Amygdala (tissue), 56 donors: ENCODE measurements around the gene LSM2.

Experiments used
- DNase-seq, 56 donors: peaks; one replicate each; lab custom pipeline; 2025; lab: John Stamatoyannopoulos, UW

LSM2 gene

GRCh38 chr6:31778999-31779885 is 27.5 kb downstream of the LSM2 start:
- DNase-seq = no peak

DNA sequence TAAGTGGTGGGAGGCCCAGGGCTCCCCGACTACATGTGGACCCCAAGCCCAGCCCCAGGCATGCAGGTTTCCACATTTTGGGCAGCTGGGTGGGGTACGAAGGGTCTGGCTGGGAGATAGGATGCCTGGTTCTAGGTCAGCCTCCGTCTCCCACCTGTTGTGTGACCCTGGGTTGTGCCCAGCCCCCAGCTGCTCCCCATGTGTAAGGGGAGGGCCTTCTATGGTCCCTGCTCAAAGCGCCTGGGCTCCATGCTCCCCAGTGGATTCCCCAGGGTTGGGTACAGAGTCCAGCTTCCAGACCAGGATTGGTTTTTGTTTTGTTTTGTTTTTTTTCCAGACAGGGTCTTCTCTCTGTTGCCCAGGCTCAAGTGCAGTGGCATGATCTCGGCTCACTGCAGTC is 28.6 kb downstream of the LSM2 start:
- no peak for DNase-seq

DNA sequence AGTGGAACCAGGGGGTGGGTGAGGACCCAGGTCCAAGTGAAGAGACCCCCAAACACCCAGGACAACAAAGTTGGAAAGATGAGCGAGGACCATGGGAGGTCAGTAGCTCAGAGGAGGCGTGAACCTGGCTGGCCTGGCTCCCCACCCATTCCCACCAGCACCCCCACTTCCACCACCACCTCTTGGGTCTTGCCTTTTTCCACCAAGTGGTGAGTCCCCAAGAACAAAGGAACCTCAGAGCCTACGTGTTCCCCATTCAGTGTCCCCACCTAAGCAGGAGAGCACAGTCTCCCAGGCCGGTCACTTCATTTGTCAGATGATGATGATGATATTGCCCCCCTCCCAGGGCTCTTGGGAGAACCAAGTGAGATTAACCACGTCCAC is 29.1 kb downstream of the LSM2 start:
- DNase-seq = no peak

DNA sequence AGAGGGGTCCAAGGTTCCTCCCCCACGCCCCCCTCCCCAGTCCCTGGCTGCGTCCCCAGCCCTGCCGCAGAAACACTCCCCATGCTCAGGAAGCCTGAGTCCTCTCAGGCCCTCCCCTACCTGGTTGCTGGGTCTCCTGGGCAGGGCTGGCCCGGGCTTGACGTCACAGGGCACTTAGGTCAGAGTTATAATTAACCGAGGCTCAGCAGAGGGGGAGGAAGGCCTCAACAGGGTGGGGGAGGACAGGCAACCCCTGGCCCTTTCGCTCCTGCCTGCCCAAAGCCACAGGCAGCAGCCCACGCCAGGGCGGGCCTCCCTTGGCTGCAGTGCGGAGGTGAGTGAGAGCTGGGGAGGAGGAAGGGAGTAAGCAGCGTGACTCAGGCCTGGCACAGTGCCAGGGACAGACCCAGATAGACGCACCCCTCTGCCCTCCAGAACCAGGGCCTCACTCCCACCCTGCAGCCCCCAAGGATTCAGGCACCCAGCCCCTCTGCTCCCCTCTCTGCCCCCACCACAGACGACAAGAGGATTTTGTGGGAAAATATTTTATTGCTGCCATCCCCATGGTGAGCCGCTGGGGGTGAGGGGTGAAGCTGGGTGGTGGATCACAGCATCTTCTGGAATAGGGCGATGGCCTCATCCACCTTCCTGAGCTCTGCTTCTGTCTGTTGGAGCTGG is 29.6 kb downstream of the LSM2 start, which contains the start of gene VWA7:
VWA7 (minus strand) TSS at position 340 of the 678 bp plus-strand sequence. CDS start 549 bp downstream, outside the sequence.
- peak in 15 of 56 donors; percentile 3 to 94 (median 33) for DNase-seq

DNA sequence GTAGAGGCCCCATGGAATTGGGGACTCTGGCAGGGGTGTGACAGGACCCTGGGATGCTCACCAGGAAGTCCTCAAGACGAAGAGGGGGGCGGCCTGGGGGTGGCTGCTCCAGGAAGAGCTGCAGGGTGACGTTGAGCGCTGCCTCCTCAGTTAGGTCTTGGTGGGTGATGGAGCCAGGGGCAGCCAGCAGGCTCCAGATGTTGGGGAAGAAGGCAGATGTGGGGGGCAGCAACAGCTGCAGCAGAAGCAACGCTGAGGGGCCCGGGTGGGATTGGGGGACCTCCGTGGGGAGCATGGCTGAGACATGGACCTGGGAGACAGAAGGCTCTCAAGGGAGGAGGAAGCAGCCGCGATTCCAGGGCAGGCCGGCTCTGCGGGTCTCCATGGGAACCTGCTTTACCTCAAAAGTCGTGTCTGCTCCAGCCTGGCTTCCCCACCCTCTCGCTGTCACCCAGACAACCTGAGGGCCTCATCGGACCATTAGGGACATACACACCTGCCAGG is 30.2 kb downstream of the LSM2 start:
- DNase-seq = peak in 5 of 56 donors; percentile 20 to 71 (median 23)

- no peak for DNase-seq
Observed at GRCh38 chr6:31775633-31776484, 30.9 kb downstream of the LSM2 start.

DNA sequence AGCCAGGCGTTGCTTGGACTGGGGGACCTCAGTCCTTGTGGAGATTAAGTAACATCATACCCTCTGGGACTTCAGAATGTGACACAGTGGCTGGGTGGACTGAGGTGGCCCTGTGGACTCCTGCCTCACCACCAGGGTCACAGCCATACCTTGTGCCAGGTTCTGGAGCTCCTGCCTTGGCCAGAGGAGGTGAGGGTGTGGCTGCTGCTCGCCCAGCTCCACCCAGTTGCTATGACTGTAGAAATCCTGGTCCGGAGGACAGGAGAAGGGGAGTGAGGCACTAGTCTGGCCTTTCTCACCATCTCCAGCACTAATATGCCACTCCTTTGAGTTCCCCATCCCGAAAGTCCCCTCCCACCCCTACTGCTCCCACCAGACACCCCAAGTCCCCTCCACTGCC is 31.6 kb downstream of the LSM2 start:
- DNase-seq = no peak

DNA sequence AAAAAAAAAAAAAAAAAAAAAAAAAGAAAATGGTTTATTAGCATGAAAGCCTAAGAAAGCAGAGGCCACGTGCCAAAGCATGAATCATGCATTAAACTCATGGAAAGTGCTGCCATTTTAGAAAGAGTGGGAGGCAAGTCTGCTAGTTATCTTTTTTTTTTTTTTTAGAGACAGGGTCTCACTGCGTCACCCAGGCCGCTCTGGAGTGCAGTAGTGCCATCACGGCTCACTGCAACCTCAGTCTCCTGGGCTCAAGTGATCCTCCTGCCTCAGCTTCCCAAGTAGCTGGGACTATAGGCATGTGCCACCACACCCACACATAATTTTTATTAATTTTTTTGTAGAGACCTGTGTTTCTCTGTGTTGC is 34.8 kb downstream of the LSM2 start:
- DNase-seq = no peak

DNA sequence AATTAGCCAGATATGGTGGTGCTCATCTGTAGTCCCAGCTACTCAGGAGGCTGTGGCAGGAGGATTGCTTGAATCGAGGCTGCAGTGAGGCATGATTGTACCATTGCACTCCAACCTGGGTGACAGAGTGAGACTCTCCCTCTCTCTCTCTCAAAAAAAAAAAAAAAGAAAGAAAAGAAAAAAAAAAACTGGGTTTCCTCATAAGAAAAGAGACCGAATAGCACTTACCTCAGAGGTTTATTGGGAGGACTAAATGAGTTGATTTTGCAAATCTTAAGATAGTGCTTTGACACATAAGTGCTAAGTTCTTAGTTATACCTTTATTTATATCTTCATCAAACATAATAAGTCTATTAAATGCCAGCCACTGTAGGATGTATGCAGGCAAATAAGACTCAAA is 35.9 kb downstream of the LSM2 start:
- no peak for DNase-seq

- DNase-seq = peak in 5 of 56 donors; percentile 13 to 27 (median 23)
Observed at GRCh38 chr6:31769684-31770371, 36.9 kb downstream of the LSM2 start.

DNA sequence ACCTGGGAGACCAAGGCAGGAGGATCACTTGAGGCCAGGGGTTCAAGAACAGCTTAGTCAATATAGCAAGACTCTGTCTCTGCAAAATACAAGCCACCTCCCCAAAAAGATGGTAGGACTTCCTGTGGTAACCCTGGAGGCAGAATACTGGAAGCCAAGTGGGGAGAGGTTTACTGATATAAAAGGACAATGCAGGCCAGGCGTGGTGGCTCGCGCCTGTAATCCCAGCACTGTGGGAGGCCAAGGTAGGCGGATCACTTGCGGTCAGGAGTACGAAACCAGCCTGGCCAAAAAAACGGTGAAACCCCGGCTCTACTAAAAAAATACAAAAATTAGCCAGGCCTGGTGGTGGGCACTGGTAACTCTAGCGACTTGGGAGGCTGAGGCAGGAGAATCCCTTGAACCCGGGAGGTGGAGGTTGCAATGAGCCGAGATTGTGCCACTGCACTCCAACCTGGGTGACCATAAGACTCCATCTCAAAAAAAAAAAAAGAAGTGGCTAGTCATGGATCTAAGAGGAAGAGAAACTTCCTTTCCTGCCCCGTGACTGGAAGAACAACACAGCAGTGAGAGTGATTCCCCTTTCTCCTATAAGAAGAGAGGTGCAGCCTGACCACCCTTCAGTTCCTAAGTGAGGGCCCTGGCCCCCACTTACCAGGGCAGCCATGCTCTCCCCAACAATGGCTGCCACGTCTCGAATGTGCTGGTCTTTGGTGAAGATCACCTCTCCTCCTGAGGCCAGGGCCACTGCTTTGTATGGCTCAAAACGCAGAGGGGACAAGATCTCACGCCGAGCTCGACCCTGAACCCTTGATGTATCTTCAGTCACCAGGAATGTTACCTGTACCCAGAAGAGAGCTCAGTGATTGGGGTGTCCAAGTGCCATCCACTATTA is 38.2 kb downstream of the LSM2 start:
- DNase-seq = peak in 1 of 56 donors; percentile 29

GRCh38 chr6:31767096-31767645 is 39.6 kb downstream of the LSM2 start:
- DNase-seq = no peak

GRCh38 chr6:31765910-31766794 is 40.6 kb downstream of the LSM2 start:
- no peak for DNase-seq

DNA sequence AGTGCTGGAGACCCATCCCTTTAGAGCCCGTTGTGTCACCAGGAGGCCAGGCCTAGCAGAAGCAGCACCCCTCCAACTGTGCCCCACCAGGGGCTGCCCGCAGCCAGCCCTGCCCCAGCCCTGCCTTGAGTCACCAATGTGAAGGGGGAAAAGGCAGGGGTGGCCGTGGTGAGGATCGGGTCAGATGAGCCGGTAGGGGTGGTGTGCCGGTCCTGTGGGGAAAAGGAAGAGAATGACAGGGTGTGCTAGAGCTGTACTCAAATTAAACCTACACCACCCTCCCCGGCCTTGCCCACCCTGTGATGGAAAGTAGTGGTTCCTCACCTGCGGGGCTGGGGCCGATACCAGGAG is 41.2 kb downstream of the LSM2 start:
- no peak for DNase-seq

DNA sequence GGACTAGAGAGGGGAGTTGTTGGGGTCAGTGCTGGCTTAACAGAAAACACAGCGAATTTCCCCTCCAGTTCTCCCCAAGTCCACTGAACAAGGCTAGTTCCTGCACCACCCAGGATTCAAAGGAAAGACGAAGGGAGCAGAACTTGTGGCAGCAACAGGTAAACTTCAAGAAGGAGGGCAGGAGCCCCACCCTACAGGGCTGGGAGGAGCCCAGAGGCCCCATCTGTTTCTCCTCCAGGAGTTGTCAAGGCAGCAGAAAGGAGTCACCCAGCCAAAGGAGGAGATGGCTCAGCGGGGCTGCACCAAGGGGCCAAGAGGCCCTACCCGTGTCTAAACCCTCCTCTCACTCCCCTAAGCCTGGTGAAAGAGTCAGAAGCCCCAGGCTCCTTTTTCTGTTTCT is 42.6 kb downstream of the LSM2 start:
- no peak for DNase-seq

- DNase-seq = peak in 7 of 56 donors; percentile 5 to 27 (median 19)
Observed at GRCh38 chr6:31763619-31763940, 43.2 kb downstream of the LSM2 start.

DNA sequence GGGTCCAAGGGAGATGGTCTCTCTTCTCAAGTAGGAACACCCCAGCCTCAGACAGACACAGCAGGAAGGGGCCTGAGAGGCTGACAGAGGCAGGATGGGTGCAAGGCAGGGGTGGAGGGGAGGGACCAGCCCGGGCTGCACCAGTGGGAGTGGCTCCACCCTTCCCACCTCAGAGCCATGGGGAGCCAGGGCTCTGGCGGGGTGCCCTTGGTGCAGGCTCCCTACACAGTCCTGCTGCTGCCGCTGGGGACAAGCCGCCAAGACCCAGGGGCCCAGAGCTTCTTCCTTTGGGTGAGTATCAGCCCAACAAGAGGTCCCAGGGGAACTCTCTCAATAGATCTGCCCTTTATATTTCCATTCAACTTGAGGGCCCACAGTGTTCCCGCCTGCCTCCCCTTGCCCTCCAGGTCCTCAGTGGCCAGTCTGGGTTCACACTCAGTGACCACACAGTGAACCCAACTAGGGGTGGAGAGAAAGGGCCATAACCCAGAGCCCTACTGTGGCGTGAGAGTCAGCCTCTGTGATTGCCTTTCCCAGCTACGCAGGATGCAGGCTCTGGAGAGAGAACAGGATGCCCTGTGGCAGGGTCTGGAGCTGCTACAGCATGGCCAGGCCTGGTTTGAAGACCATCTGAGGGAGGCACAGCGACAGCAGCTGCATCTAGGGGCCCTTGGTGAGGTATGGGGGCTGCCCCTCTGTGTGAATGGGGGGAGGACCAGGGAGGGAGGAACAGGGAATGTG is 43.7 kb downstream of the LSM2 start:
- no peak for DNase-seq
